ENCODE results near the gene DLGAP1.

The DLGAP1 gene

DNA sequence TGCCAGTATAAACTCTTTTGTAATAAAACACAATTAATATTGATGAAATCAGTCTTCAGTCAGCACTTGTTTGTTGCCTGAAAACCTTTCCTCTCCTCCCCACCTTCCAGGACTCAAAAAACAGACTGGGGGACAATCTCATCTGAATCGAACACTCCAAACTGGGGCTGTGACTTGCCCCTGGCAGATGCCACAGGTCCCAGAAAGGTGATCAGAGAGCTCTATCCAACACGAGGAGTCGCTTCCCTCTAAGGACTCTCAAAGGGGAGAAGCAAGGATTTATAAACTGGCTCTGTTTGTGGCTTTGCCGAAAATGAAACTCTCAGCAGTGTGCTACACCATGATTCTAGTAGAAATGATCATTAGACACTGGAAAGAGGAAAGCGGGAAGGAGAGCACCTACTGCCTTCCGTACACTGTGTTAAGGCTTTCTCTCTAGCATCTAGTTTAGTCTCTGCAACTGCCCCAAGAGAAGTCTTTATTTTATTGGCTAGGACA is 805.9 kb downstream of the DLGAP1 start:
- DNase-seq = no peak

DNA sequence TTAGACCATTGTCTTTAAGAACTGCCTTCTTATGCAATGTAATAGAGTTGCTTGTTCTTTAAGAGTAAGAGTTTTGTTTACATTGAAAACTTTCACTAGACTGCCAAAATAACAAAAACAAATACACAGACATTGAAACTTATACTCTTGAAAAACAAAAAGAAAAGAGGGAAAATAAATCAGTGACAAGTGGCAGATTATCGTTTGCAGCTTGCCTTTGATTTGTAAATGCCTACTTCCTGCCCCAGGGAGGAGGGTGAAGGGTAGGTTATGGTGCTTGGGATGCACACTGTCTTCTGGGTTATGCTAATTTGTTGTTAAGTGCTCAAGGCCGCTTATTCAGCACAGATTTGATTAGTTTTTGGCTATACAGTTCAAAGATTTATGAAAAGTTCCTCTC is 806.5 kb downstream of the DLGAP1 start:
- DNase-seq = peak in 1 of 2 experiments; percentile 17

DNA sequence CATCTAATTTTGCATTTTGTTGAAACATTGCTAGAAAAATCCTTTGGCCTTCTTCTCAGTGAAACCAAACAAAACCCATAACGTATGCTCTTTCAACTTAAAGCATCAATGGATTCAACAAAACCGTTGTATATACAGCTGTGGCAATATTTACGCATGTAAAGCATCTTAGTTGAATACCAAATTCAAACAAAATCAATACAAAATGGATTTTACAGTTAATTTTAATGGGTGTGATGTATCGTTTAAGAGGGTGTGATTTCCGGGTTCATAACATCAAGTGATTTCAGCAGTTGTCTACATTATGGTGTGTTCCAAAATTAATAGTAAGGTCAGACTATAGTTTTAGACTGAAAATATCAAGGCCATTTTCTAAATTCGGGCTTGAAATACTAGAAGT is 806.9 kb downstream of the DLGAP1 start:
- DNase-seq = peak; percentile 43 to 64

DNA sequence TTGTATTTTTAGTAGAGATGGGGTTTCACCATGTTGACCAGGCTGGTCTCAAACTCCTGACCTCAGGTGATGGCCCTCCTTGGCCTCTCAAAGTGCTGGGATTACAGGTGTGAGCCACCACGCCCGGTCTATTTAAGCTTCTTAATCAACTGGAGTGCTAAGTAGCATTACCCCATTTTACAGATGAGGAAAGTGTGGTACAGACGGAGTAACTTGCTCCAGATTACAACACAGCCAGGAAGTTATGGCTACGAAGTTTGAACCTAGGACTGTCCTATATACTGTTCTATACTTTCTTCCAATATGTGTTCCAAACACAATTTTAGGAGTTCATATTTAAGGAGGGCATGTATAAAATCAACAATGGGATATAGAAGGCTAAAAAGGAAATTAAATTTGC is 807.5 kb downstream of the DLGAP1 start:
- DNase-seq = no peak

DNA sequence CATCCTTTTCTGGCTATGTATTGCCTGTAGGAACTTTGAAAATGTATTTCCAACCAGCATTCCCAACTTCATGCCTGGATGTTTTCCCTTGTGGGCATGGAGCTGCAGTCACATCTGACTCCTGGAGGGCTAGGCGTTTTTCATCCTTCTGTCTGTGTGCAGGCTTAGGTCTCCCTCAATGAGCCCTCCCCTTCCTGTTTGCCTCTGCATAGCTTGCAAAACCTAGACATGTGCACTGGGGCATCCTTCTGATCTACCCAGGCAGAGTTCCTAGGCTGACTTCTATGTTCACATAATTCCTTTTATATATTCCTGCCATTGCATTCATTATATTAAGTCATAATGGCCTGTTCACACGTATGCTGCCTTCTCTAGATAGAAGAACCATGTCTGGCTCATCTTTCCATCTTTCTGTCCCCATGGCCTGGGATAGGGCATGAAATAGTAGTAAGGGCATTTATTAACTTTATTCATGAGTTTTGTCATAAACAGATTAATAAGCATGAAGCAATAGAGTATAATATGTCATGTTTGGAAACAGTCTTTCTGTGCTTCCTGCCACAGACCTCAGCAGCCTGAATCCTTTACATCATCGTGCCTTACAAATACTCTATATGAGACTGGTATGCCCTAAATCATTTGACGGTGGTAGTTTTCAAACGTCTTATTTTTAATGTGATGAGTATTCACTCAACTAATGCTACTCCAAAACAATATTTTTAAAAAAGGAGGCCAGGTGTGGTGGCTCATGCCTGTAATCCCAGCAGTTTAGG is 809.5 kb downstream of the DLGAP1 start:
- no peak for DNase-seq

DNA sequence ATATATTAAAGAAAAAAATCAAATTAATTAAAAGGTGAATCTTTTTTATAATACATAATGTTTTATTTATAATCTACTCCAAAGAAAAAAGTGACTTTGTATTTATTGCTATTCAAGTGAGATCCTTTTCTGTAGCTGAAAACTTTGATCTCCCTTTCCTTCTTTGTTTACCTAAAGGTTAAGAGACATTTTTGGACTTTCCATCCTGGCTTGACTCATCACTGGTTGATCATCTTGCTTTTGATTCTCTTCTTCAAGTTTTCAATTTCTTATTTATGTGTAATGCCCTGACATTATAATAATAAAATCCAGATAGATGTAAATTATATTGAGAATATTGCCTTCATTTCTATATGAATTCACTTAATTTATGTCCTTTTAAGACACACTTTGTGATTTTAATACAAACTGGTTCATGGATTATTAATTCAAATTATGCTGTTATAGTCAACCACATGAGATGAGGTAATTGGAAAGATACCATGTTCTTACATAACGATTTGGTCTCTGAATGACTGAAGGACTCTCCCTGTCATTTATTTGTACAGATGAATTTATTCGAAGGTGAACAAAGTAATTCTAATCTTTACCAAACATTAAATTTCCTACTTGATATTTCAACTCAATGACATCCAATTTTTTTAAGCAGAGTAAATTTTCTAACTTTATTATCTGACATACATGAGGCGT is 820.7 kb downstream of the DLGAP1 start:
- no peak for DNase-seq

DNA sequence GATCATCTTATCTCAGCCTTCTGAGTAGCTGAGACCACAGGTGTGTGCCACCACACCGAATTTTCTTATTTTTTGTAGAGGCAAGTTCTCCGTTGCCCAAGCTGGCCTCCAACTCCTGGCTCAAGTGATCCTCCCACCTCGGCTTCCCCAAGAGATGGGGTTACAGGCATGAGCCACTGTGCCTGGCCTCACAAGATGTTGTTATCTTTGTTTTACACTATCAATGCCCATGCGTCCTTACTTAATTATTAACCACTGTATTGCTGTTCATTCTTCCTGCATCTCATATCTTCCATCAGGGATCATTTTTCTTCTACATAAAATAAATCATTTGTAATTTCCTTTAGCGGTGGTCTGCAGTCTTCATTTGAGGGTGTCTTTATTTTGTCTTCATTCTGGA is 823.2 kb downstream of the DLGAP1 start:
- DNase-seq = no peak

DNA sequence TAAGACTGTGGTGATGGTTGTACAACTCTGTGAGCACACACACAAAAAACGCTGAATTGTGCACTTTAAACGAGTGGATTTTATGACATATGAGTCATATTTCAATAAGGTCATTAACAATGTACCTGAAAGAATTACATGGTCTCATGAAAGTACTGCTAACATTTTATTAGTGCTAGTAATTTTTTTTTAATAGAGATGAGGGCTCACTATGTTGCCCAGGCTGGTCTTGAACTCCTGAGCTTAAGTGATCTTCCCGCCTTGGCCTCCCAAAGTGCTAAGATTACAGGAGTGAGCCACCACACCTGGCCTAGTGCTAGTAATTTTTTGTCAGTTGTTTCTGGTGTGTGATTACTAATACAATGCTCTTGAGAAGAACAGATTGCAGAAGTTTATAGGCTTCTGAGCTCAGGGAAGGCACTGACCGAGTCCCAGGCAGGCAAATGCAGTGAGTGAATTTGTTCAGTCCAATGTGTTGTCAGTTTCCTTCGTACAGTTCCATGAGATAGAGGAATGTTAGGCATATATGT is 828.1 kb downstream of the DLGAP1 start:
- no peak for DNase-seq

DNA sequence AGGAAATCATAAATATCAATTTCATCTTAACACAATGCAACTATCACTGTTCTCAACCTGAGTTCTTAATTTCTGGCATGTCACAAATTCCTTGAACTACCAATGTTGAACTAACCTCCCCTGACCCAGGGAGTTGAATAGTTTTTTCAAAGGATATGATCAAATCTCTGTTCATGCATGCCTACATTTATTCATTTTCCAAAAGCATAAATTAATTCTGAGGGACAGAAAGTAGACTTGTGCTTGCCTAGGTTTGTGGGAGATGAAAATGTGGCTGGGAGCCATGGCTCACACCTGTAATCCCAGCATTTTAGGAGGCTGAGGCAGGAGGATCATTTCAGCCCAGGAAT is 829.4 kb downstream of the DLGAP1 start:
- no peak for DNase-seq

DNA sequence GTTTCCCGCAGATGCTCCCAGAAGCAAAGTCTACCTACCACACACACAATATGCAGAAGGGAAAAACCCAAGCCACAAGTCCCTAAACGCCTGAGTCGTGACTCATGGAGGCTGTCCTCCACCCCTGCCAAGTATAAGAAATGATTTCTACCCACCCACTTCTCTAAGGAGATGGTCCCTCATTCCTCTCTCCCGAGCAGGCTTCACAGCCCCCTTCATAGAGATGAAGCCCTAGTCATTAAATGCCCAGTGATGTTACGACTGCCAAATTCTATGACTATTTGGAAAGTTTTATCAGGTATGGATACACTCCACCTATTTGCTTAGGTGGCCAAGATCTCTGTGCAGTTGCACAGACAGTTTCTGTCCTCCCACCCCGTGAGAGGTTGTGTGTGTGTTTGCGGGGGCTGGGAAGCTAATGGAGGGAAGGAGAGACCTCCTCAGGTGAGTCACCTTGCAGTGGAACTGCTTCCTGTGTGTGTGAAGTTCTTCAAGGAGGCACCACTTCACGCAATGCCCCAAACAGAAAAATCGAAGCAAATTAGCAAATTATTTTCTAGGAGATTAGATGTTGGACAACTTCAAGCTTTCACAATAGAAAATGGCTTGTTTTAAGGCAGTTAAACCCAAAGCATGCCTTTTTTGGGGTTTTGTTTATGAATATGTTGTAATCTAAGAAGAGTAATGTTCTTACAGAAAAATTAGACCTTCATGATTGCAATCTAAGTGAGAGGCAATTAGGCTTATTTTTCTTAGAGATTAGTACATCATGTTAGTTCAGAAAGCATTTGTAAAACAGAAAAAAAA is 830.0 kb downstream of the DLGAP1 start:
- peak; percentile 12 for DNase-seq

DNA sequence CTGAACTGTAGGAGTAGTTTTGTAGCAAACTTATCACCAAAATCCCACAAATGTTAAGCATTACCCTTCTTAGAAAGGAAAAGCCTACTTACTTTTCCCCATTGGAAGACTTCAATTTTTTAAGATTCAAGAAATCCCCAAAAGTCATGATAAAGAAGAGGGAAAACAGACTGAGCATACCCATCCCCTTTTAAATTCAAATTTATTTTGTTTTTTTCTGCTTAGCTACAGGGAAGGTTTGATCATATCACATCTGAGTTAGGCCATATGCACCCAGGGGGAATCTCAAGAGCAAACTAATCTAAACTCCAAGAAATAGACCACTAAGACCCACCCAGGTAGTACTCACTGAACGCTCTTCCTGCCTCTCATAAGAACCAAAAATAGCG is 830.6 kb downstream of the DLGAP1 start:
- no peak for DNase-seq

DNA sequence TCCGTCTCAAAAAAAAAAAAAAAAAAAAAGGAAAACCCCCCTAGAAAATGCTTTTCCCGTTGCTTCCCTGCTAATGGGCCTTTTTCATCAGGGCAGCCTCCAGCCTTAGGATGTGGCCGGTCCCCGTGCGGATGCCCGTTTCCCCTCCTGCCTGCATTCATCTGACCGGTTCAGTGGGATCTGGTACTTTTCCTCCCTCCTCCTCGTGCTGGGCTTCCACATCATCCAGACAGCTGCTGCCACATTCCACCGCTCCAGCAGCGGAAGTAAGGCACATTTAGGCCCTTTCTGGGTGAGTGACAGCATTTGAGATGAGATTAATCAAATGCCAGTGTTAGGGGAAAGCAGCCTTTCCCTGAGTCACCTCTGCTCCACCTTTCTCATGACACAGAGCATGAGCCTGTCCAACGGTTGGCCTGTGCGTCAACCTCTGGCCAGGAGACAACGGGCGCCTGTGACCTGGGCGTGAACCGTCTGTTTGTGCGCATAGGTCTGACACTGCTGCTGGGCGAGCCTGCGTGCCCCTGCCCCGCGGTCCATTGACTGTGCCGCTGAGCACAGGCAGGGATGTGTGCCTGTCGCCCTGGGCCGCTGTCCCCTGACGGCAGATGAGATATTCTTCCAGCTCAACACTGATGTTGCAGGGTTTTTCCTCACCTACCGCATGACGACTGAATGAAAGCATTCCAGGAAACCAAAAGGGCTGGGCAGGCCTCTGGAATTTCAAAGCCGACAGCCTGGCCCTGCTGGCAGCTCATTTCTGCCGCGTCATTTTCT is 831.1 kb downstream of the DLGAP1 start:
- DNase-seq = peak; percentile 76 to 86

DNA sequence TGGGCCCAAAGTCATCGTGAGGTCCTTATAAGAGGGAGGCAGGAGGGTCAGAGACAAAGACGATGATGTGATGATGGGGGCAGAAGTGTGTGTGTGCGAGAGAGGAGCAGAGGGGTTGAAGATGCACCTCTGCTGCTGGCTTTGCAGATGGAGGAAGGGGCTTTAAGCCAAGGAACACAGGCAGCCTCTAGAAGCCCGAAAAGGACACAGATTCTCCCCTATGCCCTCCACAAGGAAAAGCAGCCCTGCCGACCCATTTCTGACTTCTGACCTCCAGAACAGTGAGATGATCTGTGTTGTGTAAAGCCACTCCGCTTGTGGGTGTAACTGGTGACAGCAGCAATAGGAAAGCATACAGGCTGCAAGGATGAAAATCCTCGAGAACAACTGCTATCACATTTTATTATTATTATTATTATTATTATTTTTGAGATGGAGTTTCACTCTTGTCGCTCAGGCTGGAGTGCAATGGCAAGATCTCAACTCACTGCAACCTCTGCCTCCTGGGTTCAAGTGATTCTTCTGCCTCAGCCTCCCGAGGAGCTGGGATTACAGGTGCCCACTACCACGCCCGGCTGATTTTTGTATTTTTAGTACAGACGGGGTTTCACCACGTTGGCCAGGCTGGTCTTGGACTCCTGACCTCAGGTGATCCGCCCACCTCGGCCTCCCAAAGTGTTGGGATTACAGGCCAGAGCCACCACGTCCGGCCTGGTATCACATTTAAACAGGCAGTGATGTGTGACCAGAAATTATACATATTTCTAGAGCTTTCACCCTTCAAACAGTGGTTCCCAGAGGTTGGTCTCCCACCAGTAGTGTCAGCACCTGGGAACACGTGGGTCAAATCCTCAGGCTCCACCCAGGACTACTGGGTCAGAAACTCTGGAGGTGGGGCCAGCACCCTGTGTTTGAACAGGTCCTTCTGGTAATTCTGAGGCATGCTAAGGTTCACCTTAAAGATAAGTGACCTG is 834.7 kb downstream of the DLGAP1 start:
- DNase-seq = no peak

DNA sequence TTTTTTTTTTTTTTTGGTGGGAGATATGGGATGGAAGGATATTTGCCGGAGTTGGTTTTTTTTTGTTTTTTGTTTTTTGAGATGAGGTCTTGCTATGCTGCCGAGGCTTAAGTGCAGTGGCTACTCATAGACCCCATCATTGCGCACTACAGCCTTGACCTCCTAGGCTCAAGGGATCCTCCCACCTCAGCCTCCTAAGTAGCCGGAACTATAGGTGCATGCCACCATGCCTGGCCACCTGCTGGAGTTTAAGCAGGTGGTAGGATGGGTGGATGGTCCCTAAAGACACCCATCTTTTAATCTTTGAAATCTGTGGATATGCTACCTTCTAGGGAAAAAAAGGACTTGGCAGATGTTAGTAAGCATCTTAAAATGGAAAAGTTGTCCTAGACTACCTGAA is 835.4 kb downstream of the DLGAP1 start:
- no peak for DNase-seq

DNA sequence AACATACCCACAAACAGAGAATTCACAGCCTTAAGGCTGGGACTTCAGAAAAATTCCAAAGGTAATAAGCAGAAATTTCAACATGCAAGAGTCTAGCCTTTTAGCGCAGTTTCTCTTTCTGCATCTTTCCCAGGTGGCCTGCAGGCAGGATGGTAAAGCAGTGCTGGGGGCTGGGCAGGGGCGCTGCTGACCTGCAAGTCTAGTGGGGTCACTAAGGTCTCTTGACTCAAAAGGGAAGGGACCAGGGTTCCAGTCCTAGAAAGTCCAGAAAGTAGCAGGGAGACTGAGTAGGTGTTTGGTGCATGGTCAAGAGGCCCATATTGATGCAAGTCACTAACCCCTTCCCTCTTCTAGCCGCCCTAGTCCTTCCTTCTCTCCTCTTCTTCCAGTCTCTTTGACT is 835.9 kb downstream of the DLGAP1 start:
- no peak for DNase-seq

DNA sequence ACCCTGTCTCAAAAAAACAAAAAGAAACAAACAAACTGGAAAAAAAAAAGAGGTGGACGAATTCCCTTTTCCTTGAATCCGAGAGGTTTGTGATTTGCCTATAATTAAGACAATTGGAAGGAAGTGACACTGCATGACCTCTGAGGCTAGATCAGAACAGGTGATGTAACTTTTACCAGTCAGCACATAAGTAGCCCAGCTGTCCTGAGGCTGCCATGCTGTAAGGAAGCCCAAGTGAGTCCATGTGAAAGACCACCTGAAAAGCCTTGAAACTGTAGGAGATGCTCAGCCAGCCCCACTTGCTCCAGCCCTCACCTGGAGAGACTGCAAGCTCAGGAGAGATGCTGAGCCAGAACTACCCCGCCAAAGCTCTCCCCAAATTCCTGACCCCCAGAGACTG is 838.4 kb downstream of the DLGAP1 start:
- no peak for DNase-seq

DNA sequence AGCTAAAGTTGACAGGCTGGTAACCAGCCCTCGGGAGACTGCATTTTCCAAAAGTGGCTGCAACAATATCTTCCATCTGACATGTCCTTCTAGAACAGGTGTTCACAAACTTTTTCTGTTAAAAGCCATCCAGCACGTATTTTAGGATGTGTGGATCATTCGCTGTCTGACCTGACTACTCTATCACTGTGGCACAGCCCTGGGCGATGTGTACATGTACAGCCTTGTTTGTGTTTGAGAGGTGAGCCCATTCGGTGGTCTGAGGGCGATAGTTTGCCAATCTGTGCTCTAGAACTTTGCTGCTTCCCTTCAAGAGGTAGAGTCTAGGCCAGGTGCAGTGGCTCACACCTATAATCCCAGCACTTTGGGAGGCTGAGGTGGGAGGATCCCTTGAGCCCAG is 839.0 kb downstream of the DLGAP1 start:
- no peak for DNase-seq

DNA sequence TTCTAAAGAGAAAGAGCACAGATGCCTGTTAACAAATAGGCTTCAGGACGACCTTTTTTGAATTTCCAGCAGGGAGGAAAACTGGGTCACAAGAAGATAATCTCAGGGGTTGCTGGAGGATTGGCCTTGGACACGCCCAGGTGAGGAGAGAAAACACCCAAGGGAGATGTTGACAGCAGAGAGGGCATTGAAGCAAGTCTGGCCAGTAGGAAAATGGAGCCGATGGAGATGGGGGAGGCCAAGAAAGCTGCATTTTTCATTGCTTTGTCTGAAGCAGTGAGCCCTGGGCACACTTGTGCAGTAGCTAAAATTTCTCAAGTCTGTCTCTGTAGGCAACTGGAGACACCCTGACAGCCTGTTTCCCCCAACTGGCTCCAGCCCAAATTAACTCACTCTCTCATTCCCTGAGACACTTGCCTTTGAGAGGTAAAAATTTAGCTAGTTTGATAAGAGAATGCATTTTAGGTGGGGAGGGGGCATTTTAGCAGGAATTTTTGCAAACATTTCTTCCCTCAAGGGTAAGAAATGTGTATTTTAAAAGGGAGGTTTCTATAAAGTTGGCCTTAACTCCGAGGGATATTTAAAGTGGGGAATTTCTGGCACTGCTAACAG is 839.6 kb downstream of the DLGAP1 start:
- DNase-seq = no peak

DNA sequence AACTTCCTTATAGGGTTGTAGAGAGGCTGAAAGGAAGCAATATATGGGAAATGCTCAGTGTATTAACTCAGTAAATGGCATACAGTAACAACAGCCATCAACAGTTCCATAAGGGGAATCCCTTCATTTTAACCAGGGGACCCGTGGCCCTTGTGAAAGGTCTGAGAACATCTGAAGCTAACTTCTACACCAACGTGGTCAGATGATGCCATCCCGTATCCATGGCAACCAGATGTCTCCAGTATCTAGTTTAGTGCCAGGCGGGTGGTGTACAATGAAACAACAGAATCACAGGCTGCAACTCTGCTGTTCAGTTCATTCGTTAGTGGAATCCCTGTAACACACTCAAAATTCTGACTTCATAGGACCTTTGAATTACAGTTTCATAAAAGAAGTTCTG is 842.8 kb downstream of the DLGAP1 start:
- DNase-seq = no peak

DNA sequence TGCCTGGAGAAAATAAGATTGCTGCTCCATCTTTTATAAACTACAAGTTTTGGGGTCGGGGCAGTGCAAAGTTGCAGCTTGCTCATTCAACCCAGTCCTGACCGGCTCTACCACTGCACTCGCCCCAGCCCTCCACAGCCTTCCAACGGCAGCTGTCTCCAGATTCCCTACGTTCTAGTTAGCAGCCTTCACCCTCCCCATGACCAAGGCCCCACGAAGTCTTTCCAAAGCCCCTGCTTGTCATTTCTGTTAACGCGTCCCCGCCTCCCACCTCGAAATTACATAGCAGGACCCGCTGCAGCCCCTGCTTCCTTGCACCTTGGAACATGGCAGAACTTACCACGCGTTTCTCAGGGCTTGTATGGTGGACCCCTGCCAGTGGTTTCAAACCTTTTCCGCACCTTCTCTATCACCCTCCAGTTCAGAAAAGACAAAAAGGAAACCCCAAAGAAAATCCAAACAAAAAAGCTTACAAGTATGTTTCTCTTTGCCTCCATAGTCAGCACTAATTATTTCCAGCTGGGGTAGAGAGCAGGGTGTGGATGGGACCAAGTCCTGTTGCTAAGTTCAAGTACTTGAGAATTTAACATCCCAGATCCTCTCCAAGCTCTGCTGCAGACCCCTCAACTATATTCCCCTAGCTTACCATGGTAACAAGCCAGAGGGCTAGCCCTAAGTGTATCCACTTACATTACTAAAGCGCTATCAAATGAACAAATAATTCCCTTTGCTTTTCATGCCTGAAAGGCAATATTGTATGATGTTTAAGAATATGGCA is 843.6 kb downstream of the DLGAP1 start:
- DNase-seq = no peak

Measured in SHP77 (cell line).